8988T (cell line): ENCODE data around the gene ZNF629.

Source experiments
- DNase-seq: peaks from one replicate; pipeline ENCODE4 v3.0.0; 2011

ZNF629 gene

DNA sequence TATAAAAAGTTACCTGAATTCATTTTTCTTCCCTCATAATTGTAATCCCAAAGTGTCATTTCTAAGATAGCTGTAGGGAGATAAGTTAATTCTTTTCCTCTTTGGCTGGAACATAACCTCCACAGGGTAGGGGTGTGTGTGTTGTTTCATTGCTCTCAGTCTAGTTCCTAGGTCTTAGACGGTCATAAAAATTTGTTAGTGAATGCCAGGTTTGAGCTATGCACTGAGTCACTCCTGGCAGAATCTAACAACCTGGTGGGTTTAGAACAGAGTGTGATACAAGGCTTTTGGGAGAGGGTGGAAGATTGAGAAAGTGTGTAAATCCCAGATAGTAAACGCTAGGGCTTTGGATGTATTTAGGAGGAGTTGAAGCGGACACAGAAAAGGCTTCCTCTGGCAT, 39.7 kb downstream of the ZNF629 start:
- no peak for DNase-seq

DNA sequence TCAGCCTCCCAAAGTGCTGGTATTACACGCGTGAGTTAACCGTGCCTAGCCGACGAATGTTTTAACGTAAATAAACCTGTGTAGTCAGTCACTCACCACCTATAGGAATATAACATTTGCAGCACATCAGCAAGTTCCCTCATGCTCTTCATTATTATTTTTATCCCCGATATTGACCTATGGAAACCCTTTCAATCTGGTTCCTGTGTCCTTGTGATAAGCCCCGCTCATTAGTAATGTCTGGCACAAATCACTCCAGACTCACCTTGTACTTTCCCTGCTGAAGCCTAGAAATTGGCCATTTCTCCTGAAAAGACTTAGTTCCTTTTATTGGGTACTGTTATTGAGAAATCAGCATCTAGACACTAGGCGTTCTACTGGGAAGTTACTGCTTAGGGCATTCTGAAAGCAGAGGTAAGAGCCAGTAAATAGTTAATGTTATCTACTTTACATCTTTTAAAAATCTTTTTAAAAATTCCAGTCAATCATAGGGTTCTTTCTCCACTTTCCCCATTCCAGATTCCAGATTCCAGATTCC, 40.3 kb downstream of the ZNF629 start:
- DNase-seq: no peak

DNA sequence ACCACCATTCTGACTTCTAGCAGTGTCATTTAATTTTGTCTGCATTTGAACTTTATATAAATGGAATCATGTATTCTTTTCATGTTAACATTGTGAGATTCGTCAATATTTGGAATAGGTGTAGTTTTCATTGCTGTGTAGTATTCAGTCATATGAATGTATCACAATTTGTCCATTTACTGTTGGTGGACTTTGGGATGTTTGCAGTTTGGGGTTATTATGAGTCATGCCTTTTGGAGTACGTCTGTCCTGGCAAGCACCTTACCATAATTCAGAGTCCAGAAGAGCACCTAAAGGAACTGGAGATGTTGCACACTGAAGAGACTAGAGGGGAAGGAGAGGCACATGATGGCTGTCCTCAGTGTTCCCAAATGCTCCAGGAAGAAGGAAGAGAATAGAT, 41.9 kb downstream of the ZNF629 start:
- DNase-seq: no peak

- no peak for DNase-seq
Observed at GRCh38 chr16:30744183-30744582, 42.8 kb downstream of the ZNF629 start.

GRCh38 chr16:30743716-30744115, 43.3 kb downstream of the ZNF629 start:
- DNase-seq: no peak

DNA sequence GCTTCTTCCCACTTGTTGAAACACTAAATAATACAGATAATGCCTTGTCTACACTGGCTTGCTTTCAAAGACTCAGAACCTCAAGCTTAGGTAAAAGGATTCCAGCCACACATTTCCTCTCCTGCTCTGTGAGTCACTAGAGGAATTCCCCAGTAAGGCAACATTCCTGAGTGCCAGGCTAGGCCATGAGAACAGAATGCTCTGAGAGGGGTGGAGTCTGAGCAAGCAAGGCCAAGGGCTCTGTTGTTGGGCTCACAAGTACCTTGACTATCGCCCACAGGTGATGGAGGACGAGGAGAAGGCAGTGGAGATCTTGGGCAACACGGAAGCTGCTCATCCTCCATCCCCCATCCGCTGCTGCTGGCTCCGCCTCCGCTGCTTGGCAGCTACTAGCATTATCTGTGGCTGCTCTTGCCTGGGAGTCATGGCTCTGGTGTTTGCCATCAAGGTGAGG, 45.5 kb downstream of the ZNF629 start:
- DNase-seq: peak; percentile 61

GRCh38 chr16:30740364-30741251, 46.4 kb downstream of the ZNF629 start:
- DNase-seq: no peak

DNA sequence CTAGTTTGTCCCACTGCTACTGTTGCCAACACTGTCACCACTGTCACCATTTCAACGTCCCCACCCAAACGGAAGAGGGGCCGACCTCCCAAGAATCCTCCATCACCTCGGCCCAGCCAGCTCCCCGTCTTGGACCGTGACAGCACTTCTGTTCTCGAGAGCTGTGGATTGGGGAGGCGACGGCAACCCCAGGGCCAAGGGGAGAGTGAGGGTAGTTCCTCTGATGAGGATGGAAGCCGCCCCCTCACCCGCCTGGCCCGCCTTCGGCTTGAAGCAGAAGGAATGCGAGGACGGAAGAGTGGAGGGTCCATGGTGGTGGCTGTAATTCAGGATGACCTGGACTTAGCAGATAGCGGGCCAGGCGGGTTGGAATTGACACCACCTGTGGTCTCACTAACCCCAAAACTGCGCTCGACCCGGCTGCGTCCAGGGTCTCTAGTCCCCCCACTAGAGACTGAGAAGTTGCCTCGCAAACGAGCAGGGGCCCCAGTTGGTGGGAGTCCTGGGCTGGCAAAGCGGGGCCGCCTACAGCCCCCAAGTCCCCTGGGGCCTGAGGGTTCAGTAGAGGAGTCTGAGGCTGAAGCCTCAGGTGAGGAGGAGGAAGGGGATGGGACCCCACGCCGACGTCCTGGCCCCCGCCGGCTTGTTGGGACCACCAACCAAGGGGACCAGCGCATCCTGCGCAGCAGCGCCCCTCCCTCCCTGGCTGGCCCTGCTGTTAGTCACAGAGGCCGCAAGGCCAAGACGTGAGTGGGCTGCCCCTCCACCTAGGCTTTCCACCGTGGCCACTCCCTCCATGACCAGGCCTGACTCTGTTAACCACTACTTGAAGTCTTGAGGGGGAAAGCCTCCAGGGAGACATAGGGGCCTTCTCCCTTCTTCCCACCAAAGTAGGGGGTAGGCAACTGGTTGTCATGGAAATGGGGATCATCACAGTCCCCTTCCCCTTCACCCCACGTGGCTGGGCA, 47.7 kb downstream of the ZNF629 start:
- no peak for DNase-seq

GRCh38 chr16:30737794-30738648, 49.0 kb downstream of the ZNF629 start:
- DNase-seq: no peak

- DNase-seq: no peak
Observed at GRCh38 chr16:30736995-30737793, 49.8 kb downstream of the ZNF629 start.

DNA sequence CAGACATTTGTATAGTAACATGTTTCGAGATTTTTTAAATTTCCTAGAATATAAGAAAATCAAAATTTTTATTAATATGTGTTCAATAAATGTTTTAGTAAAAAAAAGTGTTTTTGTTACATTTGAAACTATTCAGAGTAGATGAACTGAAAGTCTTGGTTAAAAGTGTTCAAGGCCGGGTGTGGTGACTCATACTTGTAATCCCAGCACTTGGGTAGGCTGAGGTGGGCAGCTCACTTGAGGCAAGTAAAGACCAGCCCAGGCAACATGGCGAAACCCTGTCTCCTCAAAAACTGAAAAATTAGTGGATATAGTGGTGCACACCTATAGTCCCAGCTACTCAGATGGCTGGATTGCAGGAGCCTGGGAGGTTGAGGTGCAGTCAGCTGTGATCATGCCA, 55.6 kb downstream of the ZNF629 start:
- no peak for DNase-seq

DNA sequence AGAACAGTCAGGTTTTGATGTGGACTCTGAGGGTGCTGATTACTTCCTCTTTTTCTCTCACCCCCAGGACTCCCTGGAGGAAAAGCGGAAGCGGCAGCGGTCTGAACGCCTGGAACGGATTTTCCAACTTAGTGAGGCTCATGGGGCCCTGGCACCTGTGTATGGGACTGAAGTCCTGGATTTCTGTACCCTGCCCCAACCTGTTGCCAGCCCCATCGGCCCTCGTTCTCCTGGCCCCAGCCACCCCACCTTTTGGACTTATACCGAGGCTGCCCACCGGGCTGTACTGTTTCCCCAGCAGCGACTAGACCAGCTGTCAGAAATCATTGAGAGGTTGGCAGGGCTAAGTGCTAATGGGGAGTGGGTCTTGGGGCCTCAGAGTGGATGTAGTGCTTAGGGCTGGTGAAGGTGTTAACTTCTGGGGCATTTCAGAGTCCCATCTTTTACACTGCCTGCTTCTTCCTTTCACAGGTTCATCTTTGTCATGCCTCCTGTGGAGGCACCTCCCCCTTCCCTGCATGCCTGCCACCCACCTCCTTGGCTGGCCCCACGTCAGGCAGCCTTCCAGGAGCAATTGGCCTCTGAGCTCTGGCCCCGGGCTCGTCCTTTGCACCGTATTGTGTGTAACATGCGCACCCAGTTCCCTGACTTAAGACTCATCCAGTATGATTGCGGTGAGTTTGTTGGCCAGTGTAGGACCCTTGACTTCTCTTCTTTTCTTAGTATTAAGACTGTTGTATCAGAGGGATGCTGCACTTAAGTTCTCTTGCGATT, 57.9 kb downstream of the ZNF629 start:
- no peak for DNase-seq
